ENCODE data around the gene GRM8.

Gene GRM8

DNA sequence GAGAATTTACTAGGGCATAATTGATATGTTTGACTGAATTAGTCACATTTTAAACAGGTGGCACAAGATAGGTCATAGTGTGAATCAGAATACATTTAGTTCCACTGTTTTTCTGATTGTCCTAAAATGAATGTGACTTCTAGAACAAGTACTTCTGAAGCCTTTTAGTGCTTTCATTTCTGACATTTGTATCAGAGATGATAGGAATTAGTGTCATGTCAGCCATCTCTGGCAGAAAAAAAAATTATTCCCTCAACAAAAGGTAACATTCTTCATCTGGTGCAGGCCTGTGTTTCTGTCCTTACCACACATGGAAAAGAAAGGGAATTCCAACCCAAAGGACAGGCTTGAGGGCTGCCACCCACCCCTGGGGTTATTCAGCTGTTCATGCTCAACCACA is 21.3 kb downstream of the GRM8 start:
- DNase-seq (ENCODE audit: low read depth in 2 of 2, low spot score in 1 of 2) = no peak

GRCh38 chr7:127230192-127230925 is 22.4 kb downstream of the GRM8 start:
- no peak for DNase-seq (ENCODE audit: low read depth in 2 of 2, low spot score in 1 of 2)

DNA sequence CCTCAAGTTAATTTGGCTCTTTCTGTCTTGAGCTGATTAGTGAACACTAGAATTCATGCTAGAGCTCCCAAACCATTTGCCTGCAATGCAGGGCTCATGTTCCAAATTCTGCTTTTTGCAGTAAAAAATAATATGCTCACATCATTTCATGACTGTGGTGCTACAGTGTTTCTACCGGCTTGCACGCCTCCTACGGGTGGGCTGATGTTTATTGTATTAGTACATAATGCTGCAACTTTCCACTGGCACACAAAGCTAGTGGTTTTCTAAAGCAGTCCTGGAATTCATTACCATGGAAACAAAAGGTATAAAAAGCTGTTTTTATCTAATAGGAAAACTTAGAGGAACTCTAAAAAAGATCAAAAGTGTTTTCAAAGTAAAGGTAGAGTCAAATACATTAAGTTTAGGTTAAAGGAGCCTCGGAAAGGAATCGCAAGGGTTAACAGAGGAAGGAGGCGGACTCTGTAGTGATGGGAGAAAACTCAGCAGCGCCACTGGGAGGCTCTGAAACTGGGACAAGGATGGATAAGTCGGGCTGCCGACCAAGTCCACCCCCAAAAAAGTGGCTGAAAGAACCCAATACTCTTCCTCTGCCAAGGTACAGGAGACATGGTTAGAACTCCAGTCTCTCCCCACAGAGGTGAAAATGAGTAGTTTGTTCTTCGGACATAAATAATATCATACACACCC is 25.9 kb downstream of the GRM8 start:
- DNase-seq (ENCODE audit: low read depth in 2 of 2, low spot score in 1 of 2) = no peak

- DNase-seq (ENCODE audit: low read depth in 2 of 2, low spot score in 1 of 2) = no peak
Measured at GRCh38 chr7:127221731-127222130, 31.0 kb downstream of the GRM8 start.

DNA sequence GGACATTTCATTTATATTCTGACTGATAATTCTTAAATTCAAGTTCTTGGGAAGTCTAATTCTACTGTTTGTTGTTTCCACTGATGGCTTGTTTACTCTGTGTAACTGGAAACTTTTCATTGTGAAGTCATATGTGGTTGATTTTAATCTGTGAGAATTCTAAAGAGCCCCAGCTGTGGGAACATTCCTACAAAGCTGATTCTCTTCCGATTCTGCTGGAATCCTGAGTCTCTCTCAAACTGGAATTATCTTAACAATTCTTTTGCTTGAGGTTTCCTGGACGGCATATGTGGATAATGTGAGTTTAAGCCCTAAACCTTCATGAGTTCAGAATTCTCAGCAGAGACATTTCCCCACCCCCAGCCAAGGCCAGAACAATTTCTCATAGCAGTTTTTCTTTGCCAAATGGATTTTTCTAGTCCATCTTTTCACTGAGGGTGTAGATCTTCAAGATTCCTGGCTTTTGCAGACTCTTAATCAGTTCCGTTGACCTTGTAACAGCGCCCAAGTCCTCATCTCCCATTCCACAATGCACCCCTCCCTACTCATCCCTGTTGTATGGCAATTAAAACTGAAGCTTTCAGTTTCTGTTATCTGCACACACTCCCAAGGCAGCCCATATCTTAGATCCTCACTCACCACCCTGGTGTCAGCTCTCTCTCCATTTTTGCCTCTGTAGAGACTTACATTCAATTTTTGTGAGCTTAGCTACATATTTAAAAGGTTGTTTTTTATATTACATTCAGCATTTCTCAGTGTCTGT is 37.6 kb downstream of the GRM8 start:
- DNase-seq (ENCODE audit: low read depth in 2 of 2, low spot score in 1 of 2) = no peak

GRCh38 chr7:127209886-127210285 is 42.9 kb downstream of the GRM8 start:
- no peak for DNase-seq (ENCODE audit: low read depth in 2 of 2, low spot score in 1 of 2)

- DNase-seq (ENCODE audit: low read depth in 2 of 2, low spot score in 1 of 2) = no peak
Measured at GRCh38 chr7:127208860-127209259, 43.9 kb downstream of the GRM8 start.

- no peak for DNase-seq (ENCODE audit: low read depth in 2 of 2, low spot score in 1 of 2)
Measured at GRCh38 chr7:127208351-127208750, 44.4 kb downstream of the GRM8 start.

DNA sequence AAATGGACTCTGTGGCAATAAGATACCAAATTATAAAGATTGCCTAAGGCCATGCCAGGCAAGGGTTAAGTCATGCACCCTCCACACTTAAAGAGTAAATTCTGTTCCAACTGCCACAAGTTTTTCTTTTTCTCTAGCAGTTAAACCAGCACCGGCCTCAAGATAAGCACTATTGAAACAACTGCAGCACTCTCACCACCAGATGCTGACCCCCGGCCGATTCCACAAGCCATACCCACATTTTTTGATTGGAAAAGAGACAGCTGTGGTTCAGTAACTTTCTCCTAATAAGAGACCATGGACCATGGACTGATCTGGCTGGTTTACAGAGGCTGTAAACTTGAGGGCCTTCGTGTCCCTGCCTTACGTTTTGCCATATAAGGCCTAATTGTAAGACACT is 44.9 kb downstream of the GRM8 start:
- no peak for DNase-seq (ENCODE audit: low read depth in 2 of 2, low spot score in 1 of 2)

DNA sequence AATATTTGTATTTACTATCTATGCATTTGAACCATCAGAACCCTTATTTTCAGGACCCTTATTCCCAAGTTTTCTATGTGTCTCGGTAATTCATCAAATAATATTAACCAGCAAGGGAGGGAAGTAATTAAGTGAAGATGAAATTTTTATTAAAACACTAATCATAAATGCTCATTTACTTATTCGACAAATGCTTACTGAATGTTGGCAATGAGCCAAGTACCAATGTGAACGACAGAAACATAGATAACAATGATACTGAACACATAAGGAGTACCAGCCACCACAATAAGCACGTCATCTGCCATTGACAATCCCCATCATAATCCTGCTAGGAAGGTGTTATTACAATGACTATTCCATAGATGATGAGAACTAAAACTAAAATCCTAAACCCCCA is 45.5 kb downstream of the GRM8 start:
- no peak for DNase-seq (ENCODE audit: low read depth in 2 of 2, low spot score in 1 of 2)

DNA sequence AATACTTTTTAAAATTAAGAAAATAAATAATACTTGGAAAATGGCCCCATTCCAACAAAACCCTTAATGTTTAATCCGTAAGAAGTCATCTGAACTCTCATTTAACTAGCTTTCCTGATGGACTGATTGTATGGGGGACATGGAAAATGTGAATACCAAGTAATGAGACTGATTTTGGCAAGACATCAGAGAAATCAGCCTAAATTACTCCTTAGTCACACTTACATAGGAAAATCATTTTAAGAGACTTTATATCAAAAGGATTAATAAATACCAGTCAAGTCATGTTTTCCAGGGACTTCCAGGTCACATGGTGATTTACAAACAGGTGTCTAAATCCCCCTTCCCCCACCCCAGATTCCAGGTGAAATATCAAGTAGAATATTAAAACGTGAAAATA is 58.2 kb downstream of the GRM8 start:
- DNase-seq (ENCODE audit: low read depth in 2 of 2, low spot score in 1 of 2) = no peak

GRCh38 chr7:127189886-127190285 is 62.9 kb downstream of the GRM8 start:
- no peak for DNase-seq (ENCODE audit: low read depth in 2 of 2, low spot score in 1 of 2)

DNA sequence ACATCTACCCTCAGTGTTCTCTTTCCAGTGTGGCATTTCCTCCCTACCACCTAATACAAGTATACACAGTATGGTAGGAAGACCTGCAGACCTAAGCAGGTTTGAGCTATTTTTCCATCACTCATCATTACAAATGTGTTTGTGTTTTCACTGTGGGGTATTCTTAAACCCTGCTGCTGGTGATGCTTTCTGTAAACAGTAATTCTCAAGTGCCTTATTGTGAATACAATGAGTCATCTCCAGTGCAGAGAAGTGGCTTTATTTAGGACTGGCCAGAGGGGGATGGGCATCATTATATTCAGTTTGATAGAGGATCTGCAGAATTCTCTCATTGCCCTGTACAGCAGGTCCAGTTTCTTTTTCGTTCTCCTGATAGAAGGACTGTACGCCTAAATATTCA is 63.7 kb downstream of the GRM8 start:
- DNase-seq (ENCODE audit: low read depth in 2 of 2, low spot score in 1 of 2) = no peak

DNA sequence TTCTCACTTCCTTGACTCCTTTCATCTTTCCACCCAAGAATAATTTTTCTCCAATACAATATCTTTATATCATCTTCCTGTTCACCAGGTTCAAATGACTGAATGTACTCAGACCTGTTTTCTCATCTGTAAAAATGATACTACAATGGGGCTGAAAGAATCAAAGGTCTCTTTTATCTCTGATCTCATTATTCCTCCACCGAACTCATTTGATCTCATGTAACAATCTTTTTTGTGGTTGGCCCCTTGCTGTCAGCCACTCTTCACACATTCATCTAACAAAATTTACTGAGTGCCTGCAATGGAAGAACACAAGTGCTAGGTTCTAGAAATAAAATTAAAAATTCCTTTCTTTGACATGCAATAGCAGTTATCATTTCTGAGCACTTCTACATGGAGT is 65.0 kb downstream of the GRM8 start:
- no peak for DNase-seq (ENCODE audit: low read depth in 2 of 2, low spot score in 1 of 2)

DNA sequence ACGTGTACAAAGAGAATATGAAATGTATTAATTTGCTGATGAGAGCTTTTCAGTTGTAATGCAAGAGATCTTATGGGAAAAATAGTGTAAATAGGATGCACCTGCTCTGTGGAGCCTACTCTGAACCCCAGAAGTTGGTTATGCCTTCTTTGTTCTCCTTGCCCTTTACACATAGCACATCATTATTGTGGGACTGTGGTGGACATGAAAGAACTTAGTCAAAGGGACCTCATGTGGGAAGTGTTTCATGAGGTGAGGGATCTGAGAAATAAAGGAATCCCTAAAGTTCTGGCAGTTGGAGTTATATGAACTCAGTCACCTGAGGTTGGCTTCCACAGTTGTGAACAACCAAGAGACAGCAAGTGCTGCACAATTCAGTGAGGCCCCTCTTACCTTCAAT is 66.1 kb downstream of the GRM8 start:
- no peak for DNase-seq (ENCODE audit: low read depth in 2 of 2, low spot score in 1 of 2)

- no peak for DNase-seq (ENCODE audit: low read depth in 2 of 2, low spot score in 1 of 2)
Measured at GRCh38 chr7:127177156-127177555, 75.6 kb downstream of the GRM8 start.

DNA sequence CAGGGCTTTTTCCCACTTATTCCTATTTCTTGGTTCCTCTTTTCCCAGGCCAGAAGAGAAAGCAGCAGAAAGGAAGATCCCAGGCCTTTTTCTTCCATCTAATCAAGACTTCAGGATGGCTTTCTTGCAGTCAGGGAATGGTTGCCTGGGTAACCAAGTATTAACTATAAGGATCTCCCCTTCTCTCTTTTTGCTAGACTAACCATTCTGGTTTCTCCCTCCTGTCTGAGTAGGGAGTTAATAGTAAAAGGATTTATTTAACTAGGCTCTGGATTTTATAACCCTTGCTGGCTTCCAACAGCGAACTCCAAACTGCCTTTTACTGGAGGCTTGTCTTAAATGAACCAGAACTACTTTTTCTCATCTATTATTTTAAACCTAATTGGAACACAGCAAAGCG is 90.4 kb downstream of the GRM8 start:
- no peak for DNase-seq (ENCODE audit: low read depth in 2 of 2, low spot score in 1 of 2)

GRCh38 chr7:127158659-127159058 is 94.1 kb downstream of the GRM8 start:
- no peak for DNase-seq (ENCODE audit: low read depth in 2 of 2, low spot score in 1 of 2)

DNA sequence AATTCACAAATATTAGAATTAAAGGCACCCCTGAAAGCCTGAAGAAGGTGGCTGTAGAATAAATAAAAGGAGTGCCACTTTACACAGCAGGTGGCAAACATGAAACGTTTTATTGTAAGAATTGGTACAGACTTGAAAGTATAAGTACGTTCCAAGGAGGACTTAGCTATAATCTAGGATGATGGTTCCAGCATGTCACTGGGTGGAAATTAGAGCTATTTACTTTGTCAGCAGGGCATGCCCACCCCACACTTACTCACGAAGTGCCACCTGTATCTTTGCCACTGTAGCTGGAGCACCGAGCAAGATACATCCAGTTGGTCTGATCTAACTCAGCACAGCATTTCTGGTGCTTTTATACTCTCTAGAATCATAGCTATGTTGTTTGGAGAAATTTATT is 97.8 kb downstream of the GRM8 start:
- no peak for DNase-seq (ENCODE audit: low read depth in 2 of 2, low spot score in 1 of 2)

GRCh38 chr7:127154101-127154500 is 98.6 kb downstream of the GRM8 start:
- no peak for DNase-seq (ENCODE audit: low read depth in 2 of 2, low spot score in 1 of 2)

DNA sequence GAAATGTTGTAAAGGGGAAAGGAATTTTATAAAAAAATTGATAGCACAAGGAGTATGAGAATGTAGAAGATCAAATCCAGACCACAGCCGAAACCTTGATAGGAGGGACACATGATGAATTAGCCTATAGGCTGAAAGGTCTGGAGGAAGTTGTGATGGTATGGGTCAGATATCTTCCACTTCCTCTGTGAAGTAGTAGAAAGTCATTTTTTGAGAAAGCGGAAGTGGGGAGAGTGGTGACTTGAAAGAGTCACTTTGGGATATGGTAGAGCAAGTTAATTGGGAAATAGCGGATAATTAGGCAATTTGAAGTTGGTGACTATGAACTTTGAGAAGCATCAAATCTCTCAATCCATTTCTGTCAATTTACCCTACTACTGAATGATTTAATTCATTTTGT is 99.4 kb downstream of the GRM8 start:
- no peak for DNase-seq (ENCODE audit: low read depth in 2 of 2, low spot score in 1 of 2)

GRCh38 chr7:127152423-127152822 is 100.3 kb downstream of the GRM8 start:
- DNase-seq (ENCODE audit: low read depth in 2 of 2, low spot score in 1 of 2) = no peak

All from stimulated activated CD8-positive, alpha-beta memory T cell treated with anti-CD3 and anti-CD28 coated beads, Interleukin-4, amount 100 ng/mL, for 1 hour (primary cell).